HS-27A (cell line): ENCODE measurements around the gene CHST1.

Experiments used
- DNase-seq: peaks from one replicate; pipeline ENCODE4 v3.0.0-alpha.2; 2012; ENCODE audit warnings: low read depth, missing footprints

The CHST1 gene

GRCh38 chr11:45606514-45607281 lies 58.7 kb downstream of the CHST1 start:
- no peak for DNase-seq

- DNase-seq = no peak
These were observed 60.4 kb downstream of the CHST1 start for GRCh38 chr11:45605051-45605450.

DNA sequence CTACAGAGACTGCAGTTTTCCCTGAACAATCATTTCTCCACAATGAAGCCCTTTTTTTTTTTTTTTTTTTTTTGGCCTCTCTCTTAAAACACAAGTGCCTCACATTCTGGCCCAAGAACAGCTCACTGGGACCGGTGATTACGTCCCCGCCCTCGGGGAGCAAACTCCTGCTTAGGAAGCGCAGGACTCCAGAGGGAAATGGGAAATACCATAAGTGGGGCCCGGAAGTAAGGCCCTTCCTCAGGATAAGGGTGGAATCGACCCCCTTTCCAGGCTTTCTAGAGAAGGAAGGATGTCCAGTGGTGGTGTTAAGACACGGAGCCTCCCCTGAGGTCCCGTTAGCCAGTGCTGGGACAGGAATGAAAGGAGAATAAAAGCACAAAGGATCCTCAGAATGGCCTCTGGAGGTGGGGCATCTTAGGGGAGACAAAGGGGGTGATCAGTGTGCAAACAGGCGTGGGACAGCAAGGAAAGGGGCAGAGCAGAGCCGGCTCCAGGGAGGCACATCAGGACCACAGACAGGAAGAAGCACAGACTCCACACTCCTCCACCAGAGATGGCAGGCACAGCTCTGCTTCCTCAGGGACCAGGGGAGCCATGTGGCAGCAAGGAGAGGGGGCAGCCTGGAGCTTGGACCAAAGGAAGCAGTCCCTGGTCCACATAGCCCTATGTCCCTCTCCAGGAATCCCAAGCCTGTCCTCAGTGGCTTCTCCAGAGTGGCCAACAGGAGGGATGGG lies 61.3 kb downstream of the CHST1 start:
- DNase-seq = no peak

DNA sequence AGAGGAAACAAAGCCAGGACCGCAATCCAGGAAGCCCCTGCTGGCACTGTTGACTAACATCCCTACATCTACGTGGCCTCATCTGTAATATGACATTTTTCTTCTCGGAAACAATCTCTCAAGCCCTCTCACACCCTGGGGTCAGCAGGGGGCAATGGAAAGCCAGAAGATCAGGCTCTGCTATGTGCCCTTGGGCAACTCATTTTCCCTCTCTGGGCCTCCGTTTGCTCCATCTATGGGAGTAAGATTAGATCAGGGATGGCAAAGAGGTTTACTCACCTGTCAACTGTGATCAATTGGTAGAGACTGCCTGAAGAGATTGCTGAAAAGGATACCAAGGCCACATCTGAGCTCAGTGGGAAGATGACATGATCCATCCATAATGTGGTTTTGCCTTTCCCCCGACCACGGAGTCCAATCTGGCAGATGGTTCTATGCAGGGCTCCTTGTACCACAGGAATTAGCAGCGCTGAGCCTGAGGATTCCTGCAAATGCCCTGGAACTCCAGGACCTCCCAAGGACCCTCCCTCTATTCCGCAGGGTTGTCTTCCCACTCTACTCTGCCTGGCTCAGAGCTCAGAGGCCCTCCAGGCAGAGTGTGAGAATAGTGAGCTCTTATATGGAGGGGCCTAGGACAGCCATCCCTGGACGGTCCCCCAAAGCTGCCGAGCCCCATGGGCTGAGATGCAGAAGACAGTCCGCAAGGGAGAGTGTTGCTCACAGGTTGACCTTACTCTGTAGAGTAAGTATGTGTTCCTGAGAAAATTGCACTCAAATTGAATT lies 66.1 kb downstream of the CHST1 start:
- DNase-seq = no peak
